ENCODE data around the gene UGT1A8. TPM values are rescaled to one million over a fixed set of nuclear protein-coding genes. Genes with fewer than 3 reads are reported as not detected.

Gene UGT1A8
- total RNA-seq, 1 experiment from 2014 or later = not detected

DNA sequence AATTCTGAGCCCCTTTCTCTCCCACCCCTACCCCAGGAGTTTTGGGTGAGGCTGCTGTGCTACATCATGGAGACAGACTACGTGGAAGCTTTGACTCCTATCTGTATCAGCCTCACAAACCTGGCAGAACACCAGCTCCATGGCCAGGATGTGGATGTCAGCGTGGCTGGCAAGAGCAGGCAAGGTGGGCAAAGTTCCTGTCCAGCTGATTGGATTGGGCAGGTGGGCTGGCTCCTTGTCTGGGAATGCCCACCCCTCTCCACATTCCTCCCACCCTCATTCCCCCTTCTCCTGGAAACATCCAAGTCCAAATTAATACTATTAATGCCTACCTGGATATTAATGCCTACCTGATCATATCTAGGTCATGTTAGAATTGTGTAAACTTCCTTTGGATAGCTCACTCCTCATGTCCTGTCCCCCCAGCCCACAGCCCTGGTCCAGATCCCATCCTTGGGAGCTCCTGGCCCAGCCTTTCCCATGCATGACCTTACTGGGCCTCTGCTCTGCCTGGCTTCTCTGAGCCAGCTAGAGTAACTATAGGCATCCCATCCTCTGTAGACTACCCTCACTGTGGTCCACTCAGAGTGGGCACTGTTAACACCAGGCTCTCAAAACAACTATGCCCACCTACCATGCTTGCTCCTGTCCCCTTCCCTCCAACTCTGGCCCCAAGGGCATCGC lies 184.8 kb downstream of the UGT1A8 start:
- TF ChIP-seq EZH2 (IDR thresholded peaks at IDR 0.05) (no peak), TCF7L2 (IDR thresholded peaks at IDR 0.05; ENCODE audit: borderline replicate concordance, extremely low read depth, insufficient read depth, insufficient read length) (no peak), CEBPB (IDR thresholded peaks at IDR 0.05; ENCODE audit: low read depth) (no peak), POLR2A (IDR thresholded peaks at IDR 0.05; ENCODE audit: borderline replicate concordance, extremely low read depth, insufficient read depth, insufficient read length) (no peak), ELF1 (IDR thresholded peaks at IDR 0.05; ENCODE audit: borderline replicate concordance, low read depth) (no peak), RAD21 (IDR thresholded peaks at IDR 0.05; ENCODE audit: low read depth) (no peak), ZFX (IDR thresholded peaks at IDR 0.05) (no peak), SP1 (IDR thresholded peaks at IDR 0.05; ENCODE audit: low read depth) (no peak), SRF (IDR thresholded peaks at IDR 0.05; ENCODE audit: low read depth) (no peak), YY1 (IDR thresholded peaks at IDR 0.05; ENCODE audit: extremely low read depth, insufficient replicate concordance, low read depth, low read length) (no peak), FOSL1 (IDR thresholded peaks at IDR 0.05; ENCODE audit: low read depth) (no peak), ZNF274 (IDR thresholded peaks at IDR 0.05; ENCODE audit: low read depth, low read length) (no peak)
- TF ChIP-seq, protein P1, sequence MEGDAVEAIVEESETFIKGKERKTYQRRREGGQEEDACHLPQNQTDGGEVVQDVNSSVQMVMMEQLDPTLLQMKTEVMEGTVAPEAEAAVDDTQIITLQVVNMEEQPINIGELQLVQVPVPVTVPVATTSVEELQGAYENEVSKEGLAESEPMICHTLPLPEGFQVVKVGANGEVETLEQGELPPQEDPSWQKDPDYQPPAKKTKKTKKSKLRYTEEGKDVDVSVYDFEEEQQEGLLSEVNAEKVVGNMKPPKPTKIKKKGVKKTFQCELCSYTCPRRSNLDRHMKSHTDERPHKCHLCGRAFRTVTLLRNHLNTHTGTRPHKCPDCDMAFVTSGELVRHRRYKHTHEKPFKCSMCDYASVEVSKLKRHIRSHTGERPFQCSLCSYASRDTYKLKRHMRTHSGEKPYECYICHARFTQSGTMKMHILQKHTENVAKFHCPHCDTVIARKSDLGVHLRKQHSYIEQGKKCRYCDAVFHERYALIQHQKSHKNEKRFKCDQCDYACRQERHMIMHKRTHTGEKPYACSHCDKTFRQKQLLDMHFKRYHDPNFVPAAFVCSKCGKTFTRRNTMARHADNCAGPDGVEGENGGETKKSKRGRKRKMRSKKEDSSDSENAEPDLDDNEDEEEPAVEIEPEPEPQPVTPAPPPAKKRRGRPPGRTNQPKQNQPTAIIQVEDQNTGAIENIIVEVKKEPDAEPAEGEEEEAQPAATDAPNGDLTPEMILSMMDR (IDR thresholded peaks at IDR 0.05 in 2 of 3, conservative IDR thresholded peaks at IDR 0.05 in 1 of 3; ENCODE audit: borderline replicate concordance in 1 of 3, insufficient read depth in 1 of 3, low read depth in 2 of 3, low read length in 2 of 3) = no peak
- TF ChIP-seq, protein P2, sequence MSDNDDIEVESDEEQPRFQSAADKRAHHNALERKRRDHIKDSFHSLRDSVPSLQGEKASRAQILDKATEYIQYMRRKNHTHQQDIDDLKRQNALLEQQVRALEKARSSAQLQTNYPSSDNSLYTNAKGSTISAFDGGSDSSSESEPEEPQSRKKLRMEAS (IDR thresholded peaks at IDR 0.05) = no peak
- TF ChIP-seq, protein P3, sequence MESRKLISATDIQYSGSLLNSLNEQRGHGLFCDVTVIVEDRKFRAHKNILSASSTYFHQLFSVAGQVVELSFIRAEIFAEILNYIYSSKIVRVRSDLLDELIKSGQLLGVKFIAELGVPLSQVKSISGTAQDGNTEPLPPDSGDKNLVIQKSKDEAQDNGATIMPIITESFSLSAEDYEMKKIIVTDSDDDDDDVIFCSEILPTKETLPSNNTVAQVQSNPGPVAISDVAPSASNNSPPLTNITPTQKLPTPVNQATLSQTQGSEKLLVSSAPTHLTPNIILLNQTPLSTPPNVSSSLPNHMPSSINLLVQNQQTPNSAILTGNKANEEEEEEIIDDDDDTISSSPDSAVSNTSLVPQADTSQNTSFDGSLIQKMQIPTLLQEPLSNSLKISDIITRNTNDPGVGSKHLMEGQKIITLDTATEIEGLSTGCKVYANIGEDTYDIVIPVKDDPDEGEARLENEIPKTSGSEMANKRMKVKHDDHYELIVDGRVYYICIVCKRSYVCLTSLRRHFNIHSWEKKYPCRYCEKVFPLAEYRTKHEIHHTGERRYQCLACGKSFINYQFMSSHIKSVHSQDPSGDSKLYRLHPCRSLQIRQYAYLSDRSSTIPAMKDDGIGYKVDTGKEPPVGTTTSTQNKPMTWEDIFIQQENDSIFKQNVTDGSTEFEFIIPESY (IDR thresholded peaks at IDR 0.05; ENCODE audit: extremely low read depth, insufficient replicate concordance, low read length) = no peak
- Histone ChIP-seq H2AFZ (ENCODE audit: low read depth, low read length, poor library complexity, severe bottlenecking) (no peak overlapping the region), H3K9ac (ENCODE audit: low read length) (no peak overlapping the region), H3K4me3 (replicated peaks in 1 of 2; ENCODE audit: low read depth in 1 of 2, low read length in 2 of 2) (no peak overlapping the region), H3K36me3 (ENCODE audit: control insufficient read depth in 1 of 2, insufficient read depth in 2 of 2, low read length in 2 of 2) (no peaks in the 10 kb centered on the region), H3K9me2 (ENCODE audit: insufficient read depth) (no peaks in the 10 kb centered on the region), H3K27me3 (ENCODE audit: insufficient read depth, low read length) (no peaks in the 10 kb centered on the region), H3K4me1 (ENCODE audit: control insufficient read depth in 1 of 2, insufficient read depth in 2 of 2, low read length in 2 of 2) (peaks cover 5 to 9% of the 10 kb centered on the region in 2 experiments; a peak in 3 of 4 replicates), H3K79me2 (ENCODE audit: insufficient read depth, low read length) (no peaks in the 10 kb centered on the region), H3K9me3 (ENCODE audit: control insufficient read depth in 1 of 2, insufficient read depth in 1 of 2, low read depth in 1 of 2, low read length in 2 of 2) (no peaks in the 10 kb centered on the region), H4K20me1 (ENCODE audit: insufficient read depth) (no peaks in the 10 kb centered on the region), H3K4me2 (ENCODE audit: low read length) (no peak overlapping the region), H3K27ac (ENCODE audit: low read depth, low read length) (no peak overlapping the region)
- intact Hi-C loops (cut with micrococcal nuclease) = no loop called here
- DNase-seq (ENCODE audit: low read depth, low spot score) (no peak), ATAC-seq (no peak)
- BruUV-seq (replicated peaks) = no TSS peak
- CTCF ChIA-PET = no interaction called here
- POLR2A ChIA-PET = no interaction called here
- RAD21 ChIA-PET (ENCODE audit: low non-redundant PET in 1 of 2, low total read pairs in 2 of 2, uncharacterized antibody in 2 of 2, unreplicated experiment in 2 of 2) = no interaction called here
